ENCODE results near the gene PTRH2. TPM values are rescaled to one million over a fixed set of nuclear protein-coding genes. Genes with fewer than 3 reads are reported as not detected.
"Not testable (repeated sequence)": the region's sequence is repeated elsewhere in the genome, so short reads cannot be mapped to it uniquely, and the experiment has no call there.

PTRH2 gene
- total RNA-seq = 25.8 TPM

DNA sequence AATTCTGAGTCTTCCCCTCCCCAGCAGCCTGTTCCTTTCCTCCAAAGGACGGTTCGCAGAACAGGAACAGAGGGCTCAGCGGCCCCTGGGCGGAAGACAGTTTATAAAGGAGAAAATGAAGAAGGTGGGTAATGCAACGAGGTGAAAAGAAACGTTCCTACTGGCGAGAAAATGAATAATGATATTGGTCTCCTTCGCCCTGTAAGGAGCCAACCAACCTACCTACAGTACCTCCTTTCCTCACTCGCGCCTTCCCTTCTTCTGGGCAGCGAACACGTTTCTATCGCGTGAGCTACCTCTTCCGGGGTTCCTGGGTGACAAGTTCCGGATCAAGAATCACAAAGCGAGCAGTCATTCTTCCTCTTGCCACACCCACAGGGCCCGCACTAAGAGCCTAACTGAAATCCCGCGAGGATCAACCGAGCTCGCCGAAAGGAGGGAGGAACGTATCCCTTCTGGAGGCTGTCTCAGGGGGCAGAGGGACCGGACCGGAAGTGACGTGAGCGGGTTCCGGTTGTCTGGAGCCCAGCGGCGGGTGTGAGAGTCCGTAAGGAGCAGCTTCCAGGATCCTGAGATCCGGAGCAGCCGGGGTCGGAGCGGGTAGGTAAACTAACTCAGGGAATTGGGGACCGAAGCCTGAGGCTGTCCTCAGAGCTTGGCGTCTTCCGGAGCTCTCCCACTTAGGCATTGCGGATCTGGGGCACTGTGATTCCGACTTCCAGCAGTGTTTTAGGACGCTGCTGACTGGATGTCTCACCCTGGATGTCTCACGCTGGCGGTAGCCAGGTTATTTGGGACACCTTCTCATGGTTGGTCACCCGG lies at the start of gene PTRH2, which contains the start of gene VMP1:
TSS of gene PTRH2 (minus strand) at position 282 of the 822 bp plus-strand sequence. CDS start 9,452 bp downstream, outside the sequence.
TSS of gene VMP1 (plus strand) at position 506 of the 822 bp plus-strand sequence. CDS start 23,793 bp downstream, outside the sequence.
- peak; percentile 98 for DNase-seq (ENCODE audit: low spot score)

DNA sequence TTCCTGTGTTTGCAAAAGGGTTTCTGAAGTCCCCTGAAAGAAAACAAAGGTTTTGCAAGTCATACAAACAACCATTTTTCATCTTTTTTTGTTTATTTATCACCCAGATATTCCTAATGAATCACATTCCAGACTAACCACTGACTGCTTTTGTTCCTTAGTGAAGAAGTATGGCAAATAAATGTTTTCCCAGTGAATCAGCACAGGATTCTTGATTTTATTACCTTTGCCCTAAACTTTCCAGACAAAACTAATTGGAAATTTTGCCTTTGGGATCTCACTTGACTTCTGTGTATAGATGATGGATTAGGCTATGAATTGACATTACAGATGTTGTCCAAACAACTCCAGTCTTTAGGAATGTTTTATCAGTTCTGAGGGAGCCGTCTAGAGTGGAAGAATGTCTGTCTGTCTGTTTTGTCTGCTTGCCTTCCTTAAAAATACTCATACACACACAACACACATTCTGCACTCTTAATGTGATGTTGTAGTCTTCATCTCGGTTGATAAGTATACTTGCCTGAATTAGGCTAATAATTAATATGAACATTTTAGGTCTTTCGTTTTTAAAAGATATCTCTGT lies 49.1 kb upstream of the PTRH2 start:
- DNase-seq (ENCODE audit: low spot score) = no peak

DNA sequence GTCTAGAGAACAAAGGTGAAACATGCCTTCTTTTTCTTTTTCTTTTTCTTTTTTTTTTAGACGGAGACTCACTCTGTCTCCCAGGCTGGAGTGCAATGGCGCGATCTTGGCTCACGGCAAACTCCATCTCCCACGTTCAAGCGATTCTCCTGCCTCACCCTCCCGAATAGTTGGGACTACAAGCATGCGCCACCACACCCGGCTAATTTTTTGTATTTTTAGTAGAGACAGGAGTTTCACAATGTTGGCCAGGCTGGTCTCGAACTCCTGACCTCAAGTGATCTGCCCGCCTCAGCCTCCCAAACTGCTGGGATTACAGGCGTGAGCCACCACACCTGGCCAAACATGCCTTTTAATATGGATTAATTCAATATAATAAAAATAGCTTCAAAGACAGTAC lies 47.8 kb upstream of the PTRH2 start:
- not testable (repeated sequence) for DNase-seq (ENCODE audit: low spot score)

DNA sequence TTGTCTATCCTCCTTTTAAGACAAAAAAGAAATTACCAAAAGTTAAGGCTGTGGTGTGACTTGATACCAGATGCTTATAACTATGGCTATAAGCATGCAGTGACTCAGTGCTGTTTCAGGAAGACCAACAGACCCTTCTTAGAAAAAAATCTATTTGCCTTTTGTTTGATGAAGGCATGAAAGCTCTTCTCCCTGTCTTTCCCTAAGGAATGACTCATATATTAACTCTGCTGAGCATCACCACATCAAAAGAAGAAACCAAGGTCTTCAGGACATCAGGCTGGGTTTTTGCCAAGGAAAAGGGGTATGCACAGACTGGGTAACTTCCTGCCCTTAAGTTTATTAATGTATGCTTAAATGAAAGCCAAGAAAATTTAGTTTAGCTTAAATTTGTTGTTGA lies 47.3 kb upstream of the PTRH2 start:
- no peak for DNase-seq (ENCODE audit: low spot score)

DNA sequence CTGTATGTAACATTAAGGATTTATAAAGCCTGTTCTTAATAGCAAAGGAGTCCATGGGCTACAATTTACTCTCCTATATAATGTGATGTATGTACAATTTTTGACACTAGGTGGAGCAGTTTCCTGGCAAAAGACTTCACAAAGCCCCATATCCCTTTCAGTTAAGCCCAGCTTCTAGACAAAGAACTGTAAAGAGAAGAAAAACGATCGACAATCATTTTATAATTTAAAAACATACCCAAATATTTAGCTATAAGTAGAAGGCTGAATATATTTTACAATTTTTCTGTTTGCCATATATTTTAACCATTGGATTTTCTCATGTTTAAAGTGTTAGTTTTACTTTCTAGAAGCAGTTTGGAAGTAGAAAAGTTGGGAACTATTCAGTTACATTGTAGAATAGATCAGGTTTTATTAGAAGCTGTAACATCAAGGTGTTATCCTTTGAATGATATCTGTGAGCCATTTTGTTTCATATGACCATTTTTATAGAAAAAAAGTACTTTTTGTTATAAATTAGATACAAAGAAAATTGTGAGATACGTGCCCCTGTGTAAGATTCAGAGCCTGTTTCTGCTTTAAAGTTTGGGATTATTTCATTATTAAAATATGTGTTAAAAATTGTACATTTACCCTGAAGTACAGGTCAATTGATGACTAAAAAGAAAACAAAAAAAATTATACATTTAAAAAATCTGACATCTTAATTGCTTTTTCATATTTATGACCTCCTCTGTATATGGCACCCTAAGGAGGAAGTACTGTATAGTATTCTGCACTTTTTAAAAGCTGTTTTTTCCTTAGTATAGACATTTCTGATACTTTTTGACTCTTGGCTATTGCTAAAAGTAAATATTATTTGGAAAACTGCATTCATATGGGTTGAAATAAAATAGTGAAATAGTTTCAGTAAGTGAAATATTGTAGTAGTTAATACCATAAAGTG lies 46.6 kb upstream of the PTRH2 start:
- no peak for DNase-seq (ENCODE audit: low spot score)

DNA sequence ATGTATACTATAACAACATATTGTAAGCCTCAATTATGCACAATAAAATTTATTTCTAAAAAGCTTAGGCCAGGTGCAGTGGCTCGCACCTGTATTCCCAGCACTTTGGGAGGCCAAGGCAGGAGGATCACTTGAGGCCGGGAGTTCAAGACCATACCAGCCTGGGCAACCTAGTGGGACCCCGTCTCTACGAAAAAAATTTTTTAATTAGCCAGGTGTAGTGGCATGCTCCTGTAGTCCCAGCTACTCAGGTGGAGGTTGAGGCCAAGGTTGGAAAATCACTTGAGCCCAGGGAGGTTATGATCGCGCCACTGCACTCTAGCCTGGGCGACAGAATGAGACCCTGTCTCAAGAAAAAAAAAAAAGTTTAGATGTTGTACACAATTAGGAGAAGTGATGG lies 45.7 kb upstream of the PTRH2 start:
- DNase-seq (ENCODE audit: low spot score) = no peak

DNA sequence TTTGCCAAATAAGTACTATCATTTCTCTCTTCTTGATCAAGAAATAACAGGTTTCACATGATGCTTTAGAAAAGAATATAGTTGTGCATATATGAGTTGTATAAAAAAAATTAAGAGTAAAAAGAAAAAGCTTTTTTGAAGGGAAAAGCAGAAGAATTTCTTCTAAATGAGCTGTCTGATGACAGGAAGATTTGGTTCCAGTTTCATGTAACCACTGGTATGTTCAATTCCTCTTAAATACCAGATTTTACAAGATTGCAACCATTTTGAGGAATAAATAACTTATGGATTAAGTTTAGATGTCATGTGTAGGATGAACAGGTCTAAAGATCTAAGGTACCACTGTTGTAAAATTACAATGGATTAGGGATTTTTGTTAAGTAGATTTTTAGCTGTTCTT lies 45.2 kb upstream of the PTRH2 start:
- DNase-seq (ENCODE audit: low spot score) = no peak

DNA sequence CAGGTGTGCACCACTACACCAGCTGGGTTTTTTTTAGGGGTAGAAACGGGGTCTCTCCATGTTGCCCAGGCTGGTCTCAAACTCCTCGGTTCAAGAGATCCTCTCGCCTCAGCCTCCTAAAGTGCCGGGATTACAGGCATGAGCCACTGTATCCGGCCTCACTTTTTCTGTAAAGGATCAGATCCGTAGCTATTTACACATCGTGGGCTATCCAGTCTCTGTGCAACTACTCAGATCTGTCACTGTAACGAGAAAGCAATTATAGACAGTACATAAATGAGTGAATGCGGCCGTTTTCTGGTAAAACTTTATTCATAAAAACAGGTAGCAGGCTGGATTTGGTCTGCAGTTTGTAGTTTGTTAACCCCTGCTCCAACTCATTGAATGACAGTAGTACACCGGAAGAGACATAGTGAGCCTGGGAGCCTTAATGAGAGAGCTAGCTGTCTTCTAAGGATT lies 44.8 kb upstream of the PTRH2 start:
- DNase-seq (ENCODE audit: low spot score) = no peak

DNA sequence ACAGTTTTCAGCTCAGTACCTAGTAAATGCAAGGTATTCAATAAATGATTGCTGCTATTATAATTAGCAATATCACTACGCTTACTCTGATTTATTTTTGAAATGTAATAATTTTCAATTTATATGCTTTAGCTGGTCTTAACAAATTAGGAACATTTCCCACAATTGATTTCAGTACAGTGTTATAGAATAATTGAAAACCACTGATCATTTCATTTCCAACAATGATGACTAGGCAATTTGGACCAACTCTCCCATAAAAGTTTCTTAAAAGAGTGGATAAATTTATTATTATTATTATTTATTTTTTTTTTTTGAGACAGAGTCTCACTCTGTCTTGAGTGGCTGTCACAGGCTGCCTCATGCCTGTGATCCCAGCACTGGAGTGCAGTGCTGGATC lies 41.4 kb upstream of the PTRH2 start:
- DNase-seq (ENCODE audit: low spot score) = no peak

DNA sequence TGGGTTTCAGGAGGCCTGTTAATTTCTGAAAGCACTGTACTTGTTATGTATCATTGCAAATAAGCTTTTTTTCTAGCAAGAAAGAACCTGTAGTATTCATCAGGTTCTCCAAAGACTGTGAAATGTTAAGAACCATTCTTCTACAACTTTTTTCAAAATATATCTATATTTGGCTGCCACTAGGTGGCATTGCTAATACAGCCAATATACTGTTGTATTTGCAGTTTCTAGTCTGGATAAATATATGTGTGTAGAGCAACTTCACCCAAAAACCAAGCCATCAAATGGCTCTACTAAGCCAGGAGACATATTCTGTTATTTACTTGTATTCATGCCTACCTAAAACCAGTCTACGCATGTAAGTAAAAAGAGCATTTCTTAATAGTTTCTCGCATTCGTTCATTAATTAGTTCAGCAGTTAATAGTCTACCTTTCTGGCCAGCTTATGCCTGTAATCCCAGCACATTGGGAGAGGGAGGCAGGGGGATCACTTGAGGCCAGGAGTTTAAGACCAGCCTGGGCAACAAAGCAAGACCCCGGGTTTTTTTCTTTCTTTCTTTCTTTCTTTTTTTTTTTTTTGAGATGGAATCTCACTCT lies 39.7 kb upstream of the PTRH2 start:
- no peak for DNase-seq (ENCODE audit: low spot score)

DNA sequence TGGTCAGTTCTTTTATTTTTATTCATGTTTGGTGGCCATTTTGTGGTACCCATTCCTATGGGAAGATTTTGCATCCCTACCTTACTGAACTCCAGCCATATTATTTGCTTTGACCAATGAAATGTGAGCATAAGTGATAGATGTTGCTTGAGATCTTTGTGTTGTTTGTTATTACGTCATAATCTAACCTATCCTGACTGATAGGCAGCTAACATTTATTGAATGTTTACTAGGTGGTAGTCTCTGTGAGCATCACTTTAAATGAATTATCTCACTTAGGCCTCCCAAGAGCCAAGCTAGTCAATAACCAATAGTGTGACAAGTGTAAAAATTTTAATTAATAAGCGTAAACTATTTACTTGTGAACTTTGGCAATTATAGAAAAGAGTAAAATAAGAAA lies 37.8 kb upstream of the PTRH2 start:
- DNase-seq (ENCODE audit: low spot score) = no peak

DNA sequence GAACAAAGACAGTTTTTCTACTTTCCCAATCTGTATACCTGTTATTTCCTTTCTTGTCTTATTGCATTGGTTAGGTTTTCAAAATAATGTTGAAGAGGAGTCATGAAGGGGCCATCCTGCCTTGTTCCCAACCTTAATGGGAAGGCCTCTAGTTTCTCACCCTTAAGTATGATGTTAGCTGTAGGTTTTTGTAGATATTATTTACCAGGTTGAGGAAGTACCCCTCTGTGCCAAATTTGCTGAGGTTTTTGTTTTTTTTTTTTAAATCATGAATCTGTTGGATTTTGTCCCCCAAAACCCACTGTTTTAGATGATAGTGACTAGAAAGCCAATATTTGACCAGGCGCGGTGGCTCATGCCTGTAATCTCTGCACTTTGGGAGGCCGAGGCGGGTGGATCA lies 36.6 kb upstream of the PTRH2 start:
- DNase-seq (ENCODE audit: low spot score) = no peak

DNA sequence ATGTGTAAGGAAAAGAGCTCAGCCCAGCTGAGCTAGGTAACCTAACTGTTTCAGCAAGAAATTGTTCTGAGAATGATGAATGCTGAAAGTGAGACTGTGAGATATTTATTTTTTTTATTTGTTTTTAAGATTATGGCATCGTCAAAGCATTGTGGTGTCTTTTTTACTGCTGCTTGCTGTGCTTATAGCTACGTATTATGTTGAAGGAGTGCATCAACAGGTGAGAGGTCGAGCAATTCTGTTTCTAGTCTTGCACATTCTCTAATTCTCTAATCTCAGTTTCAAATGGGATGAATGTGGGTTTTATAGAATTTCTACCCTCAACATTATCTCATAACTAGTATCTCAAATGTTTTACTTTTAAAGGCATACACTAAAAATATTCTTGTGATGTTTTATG lies 30.1 kb upstream of the PTRH2 start:
- DNase-seq (ENCODE audit: low spot score) = no peak

DNA sequence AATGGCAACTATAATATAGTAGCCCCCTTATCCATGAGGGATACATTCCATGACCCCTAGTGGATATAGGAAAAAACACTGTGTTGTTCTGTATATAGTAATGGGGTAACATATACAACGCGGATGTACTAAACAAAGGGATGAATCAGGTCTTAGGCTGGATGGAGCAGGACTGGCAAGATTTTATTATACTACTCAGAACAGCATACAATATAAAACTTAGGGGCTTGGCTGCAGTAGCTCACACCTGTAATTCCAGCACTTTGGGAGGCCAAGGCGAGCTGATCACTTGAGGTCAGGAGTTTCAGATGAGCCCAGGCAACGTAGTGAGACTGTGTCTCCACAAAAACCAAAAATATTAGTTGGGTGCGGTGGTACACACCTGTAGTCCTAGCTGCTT lies 27.0 kb upstream of the PTRH2 start:
- DNase-seq (ENCODE audit: low spot score) = no peak

DNA sequence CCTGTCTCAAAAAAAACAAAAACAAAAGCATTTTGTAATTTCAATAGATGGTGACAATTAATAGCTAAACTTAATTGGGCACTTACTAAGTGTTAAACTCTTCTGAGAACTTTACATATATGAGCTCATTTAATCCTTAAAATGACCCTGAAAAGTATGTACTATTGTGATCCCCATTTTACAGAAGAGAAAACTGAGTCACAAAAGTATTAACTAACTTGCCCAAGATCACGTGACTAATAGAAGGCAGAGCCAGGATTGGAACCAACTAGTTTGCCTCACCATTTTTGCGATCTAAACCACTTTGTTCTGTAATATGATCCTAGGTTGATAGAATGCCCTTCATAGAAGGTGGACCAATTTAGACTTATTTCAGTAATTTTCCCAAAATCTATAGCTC lies 26.5 kb upstream of the PTRH2 start:
- no peak for DNase-seq (ENCODE audit: low spot score)

DNA sequence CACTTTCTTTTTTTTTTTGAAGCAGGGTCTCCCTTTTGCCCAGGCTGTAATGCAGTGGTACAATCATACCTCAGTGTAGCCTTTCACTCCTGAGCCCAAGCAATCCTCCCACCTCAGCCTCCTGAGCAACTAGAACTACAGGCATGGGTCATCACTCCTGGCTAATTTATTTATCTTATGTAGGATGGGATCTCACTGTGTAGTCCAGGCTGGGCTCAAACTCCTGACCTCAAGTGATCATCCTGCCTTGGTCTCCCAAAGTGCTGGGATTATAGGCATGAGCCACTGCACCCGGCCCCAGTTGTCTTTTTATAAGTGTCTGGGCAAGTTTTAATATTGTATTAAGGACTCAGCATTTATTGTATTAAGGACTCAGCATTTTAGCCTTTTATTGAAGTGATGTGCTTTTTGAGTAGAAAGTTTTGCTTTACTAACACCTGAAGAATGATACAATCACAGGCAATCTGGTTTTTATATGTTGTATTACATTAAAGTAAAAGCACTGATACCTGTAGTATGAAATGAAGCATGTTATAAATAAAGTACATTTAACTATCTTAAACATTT lies 23.1 kb upstream of the PTRH2 start:
- no peak for DNase-seq (ENCODE audit: low spot score)

DNA sequence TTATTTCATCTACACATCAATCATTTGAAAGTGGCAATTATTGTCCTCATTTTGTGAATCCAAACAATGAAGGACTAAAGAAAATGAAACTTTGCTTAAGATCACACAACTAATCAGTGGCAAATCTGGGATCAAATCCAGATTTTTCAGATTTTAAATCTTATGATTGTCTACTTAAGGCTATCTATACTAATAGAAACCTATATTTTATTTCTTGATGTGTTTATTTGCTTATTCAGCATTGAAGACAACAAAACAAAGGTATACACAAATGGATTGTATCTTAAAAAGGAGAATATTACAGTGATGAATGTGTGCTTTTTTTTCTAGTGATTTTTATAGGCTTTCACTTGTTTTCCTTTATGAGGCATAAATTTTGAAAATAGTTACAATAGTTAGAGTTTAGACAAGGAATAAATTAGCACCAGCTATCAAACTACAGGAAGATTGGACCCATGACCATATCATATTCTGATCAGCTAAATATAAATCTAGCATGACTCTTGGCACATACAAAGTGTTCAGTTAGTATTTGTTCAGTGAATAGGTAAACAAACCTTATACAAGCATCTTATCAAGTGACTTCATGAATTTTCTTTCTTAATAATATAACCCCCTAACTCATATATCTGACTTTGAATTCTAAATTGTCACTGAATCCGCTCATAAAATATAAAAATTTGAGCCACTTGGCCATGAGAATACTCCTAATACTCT lies 20.7 kb upstream of the PTRH2 start:
- no peak for DNase-seq (ENCODE audit: low spot score)

DNA sequence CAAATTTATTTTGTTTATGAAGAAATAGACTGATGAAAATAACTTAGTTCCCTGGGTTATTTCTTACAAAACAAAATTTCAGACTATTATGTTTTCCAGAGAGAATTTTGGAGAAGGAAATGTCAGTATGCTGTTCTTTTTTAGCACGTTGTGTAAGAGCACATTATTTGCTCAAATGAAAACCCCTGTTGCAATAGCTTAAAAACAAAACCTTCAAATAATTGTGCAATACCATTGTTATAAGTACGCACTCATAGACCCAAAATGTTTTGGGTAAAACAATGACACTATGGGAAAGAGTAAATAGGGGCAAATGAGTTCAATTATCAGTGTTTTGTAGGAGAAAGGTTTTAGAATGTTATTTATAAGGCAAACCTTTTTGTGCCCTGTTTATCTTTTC lies 18.5 kb upstream of the PTRH2 start:
- DNase-seq (ENCODE audit: low spot score) = no peak

DNA sequence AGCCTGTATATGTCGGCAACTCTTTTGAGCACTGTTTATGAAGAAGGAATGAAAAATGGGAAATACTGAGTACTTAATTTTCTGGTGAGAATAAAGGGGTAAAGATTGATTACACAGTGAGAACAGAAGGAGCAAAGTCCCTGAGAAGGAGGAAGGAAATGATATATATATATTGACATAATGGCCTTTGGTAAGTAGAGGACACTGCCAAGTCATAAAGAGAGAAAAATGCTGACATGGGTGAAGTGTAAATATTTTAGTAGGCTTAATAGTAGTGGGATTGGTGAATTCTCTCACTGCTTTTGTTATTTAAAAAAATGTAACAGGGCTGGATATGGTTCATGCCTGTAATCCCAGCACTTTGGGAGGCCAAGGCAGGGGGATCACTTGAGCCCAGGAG lies 16.4 kb upstream of the PTRH2 start:
- DNase-seq (ENCODE audit: low spot score) = no peak

DNA sequence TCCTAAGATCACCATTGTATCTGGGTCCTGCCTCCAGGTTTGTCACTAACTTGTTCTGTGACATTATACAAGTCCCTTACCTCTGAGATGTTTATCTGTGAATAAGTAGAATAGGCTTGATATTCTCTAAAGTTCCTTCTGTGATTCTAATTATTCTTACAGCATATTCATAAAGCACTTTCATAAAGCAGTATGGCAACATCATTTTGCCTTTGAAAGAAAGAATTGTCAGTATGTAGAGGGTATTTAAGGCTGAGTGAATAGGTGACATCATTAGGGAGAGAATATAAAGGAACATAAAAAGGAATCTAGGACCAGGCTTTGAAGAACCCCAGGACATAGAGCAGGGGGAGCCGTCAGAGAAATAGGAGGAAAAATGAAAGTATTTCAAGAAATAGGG lies 15.8 kb upstream of the PTRH2 start:
- no peak for DNase-seq (ENCODE audit: low spot score)

DNA sequence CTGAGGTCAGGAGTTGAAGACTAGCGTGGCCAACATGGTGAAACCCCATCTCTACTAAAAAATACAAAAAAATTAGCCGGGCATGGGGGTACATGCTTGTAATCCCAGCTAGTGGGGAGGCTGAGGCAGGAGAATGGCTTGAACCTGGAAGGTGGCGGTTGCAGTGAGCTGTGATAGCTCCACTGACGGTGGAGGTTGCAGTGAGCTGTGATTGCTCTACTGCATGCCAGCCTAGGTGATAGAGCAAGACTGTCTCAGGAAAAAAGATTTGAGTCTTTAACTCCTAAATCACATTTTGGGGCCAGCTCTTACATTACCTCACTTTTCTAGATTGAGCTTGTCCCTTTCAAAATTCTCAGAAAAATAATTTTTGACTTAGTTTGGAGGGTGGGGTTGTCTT lies 15.4 kb upstream of the PTRH2 start:
- DNase-seq (ENCODE audit: low spot score) = no peak

Data from ureter (tissue), 1 donor.